Measurements from ENCODE around the gene MSH3.

DNA sequence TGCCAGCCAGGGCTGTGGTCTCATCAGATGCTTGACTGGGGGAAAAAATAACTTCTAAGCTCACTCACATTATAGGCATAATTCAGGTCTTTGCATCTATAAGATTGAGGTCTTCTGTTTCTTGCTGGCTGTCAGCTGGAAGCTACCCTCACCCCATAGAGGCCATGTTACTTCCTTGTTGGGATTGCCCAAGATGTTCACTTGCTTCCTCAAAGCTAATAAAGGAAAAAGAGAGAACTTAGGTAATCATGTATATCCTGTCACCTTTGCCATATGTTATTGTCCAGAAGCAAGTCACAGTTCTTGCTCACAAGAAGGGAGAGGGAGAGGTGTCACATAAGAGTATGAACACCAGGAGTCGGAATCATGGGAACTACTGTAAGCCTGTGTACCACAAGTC is 45.7 kb upstream of the MSH3 start:
- TF ChIP-seq, protein P1, sequence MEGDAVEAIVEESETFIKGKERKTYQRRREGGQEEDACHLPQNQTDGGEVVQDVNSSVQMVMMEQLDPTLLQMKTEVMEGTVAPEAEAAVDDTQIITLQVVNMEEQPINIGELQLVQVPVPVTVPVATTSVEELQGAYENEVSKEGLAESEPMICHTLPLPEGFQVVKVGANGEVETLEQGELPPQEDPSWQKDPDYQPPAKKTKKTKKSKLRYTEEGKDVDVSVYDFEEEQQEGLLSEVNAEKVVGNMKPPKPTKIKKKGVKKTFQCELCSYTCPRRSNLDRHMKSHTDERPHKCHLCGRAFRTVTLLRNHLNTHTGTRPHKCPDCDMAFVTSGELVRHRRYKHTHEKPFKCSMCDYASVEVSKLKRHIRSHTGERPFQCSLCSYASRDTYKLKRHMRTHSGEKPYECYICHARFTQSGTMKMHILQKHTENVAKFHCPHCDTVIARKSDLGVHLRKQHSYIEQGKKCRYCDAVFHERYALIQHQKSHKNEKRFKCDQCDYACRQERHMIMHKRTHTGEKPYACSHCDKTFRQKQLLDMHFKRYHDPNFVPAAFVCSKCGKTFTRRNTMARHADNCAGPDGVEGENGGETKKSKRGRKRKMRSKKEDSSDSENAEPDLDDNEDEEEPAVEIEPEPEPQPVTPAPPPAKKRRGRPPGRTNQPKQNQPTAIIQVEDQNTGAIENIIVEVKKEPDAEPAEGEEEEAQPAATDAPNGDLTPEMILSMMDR (IDR thresholded peaks at IDR 0.05), result no peak
- TF ChIP-seq POLR2AphosphoS5 (IDR thresholded peaks at IDR 0.05) (no peak), POLR2A (IDR thresholded peaks at IDR 0.05) (no peak)

Measured in stomach (tissue), 4 donors.